Adrenal gland (tissue), 12 donors: Measurements from ENCODE around the gene TTF2. TPM values are rescaled to one million over a fixed set of nuclear protein-coding genes. Genes with fewer than 3 reads are reported as not detected.
"Not testable (repeated sequence)": the region's sequence is repeated elsewhere in the genome, so short reads cannot be mapped to it uniquely, and the experiment has no call there.

Experiments
- DNase-seq, 7 donors: peaks; one replicate each; pipeline ENCODE4 v3.0.0-alpha.2; 2019 to 2020
- H3K27ac ChIP-seq, 5 donors: fragments of 200-600 bp; sonication (generic) in 4 of 5; 1 replicate in 3 of 5; 2 replicates in 2 of 5; pipeline versions ENCODE4 v1.5.1 to v1.8.0; 2016 to 2020; ENCODE audit warnings: mild to moderate bottlenecking in 1 of 5
- H3K27me3 ChIP-seq: fragments of 200-600 bp; 2 replicates; pipeline ENCODE4 v1.8.0; 2021
- H3K36me3 ChIP-seq, 2 donors: fragments of 200-600 bp; replicated peaks in 1 of 2; 1 replicate in 1 of 2; 2 replicates in 1 of 2; pipeline versions ENCODE4 v1.5.1 to v1.8.0; 2018 to 2022
- H3K4me1 ChIP-seq, 2 donors: fragments of 200-600 bp; replicated peaks in 1 of 2; 1 replicate in 1 of 2; 2 replicates in 1 of 2; pipeline versions ENCODE4 v1.5.1 to v1.8.0; 2018 to 2021
- H3K4me3 ChIP-seq, 4 donors: fragments of 200-600 bp; sonication (generic) in 3 of 4; one replicate each; pipeline ENCODE4 v1.5.1; 2016 to 2018
- H3K9me3 ChIP-seq, 3 donors: fragments of 200-600 bp; sonication (generic) in 1 of 3; replicated peaks in 1 of 3; 1 replicate in 2 of 3; 2 replicates in 1 of 3; pipeline versions ENCODE4 v1.5.1 to v1.8.0; 2016 to 2021
- CTCF ChIP-seq, 6 experiments: fragments of 450-650 bp in 4 of 6; fragments of 200-600 bp in 2 of 6; sonication (generic) in 1 of 6; IDR thresholded peaks; 1 replicate in 5 of 6; 2 replicates in 1 of 6; pipeline versions ENCODE4 v1.5.1 to v1.8.0; 2016 to 2021; ENCODE audit warnings: antibody characterized with exemption in 6 of 6, mild to moderate bottlenecking in 2 of 6, moderate library complexity in 1 of 6
- POLR2A ChIP-seq, 2 donors: fragments of 450-650 bp; IDR thresholded peaks; one replicate each; pipeline ENCODE4 v1.6.1; 2017; ENCODE audit warnings: antibody characterized with exemption in 2 of 2, mild to moderate bottlenecking in 2 of 2, moderate library complexity in 1 of 2
- WGBS, 4 donors: extraction: QIAGEN DNeasy Blood & Tissue Kit in 2 of 4; methylation state at CpG; one replicate each; pipeline versions ENCODE4 v1.1.5 to v1.1.7; 2013 to 2017; 5-methylcytosine and 5-hydroxymethylcytosine counted together
- intact Hi-C, 2 donors: fragments of 100-400 bp; cut with DNase I; formaldehyde crosslinking; loops; one replicate each; pipeline versions ENCODE4 v1.14.1 to v1.15.0; 2022 to 2023
- microRNA counts, 2 donors: library from miRNA; unstranded; fragments of <30 nt; microRNA quantifications; one replicate each; lab custom pipeline; 2016
- microRNA-seq, 3 donors: library from miRNA; unstranded; fragments of <30 nt; microRNA quantifications; one replicate each; pipeline ENCODE4, GENCODE V29; 2017 to 2020
- polyA plus RNA-seq, 3 donors: library from polyadenylated mRNA; stranded (reverse); fragments of 200-250 nt in 2 of 3; fragments of 350-450 nt in 1 of 3; fragmentation: Illumina TruSeq in 1 of 3; extraction: RNeasy Lipid Tissue Mini Kit (QIAGEN cat#74804) in 1 of 3; gene quantifications; one replicate each; pipeline ENCODE4 v1.2.3, GENCODE V29; 2013 to 2014
- small RNA-seq, 2 donors: library from RNA; depleted of rRNA; stranded (forward); fragments of <200 nt; gene quantifications; one replicate each; pipeline ENCODE3, GENCODE V24; 2016
- total RNA-seq, 9 donors: library from RNA; depleted of rRNA in 4 of 9; stranded (reverse); fragments of >200 nt in 4 of 9; fragments of 120-200 nt in 1 of 9; fragmentation: NEBNext Ultra II Directional in 1 of 9; extraction: Animal tissue kit (Norgen Biotek cat#: 25700) in 1 of 9; gene quantifications; one replicate each; pipeline versions ENCODE4 v1.1.0 to v1.2.4, GENCODE V29; 2013 to 2023
- donor health status: healthy with polysubstance abuse.
- donor health status: Bipolar disorder and iron deficiency.
- donor health status: DM: yes; HTN: yes; CAD: no.
- donor health status: DM: no; HTN: no; CAD: no.
- donor health status: DM: no; HTN: no; CAD: no.
- donor health status: DM: yes; HTN: yes; CAD: no.

TTF2 gene
- total and polyA plus RNA-seq, 12 donors: 3.5 to 28.2 (median 19.2) TPM

GRCh38 chr1:117150316-117150715, 90.2 kb downstream of the TTF2 start:
- TF ChIP-seq POLR2A (IDR thresholded peaks at IDR 0.05) (no peak), CTCF (IDR thresholded peaks at IDR 0.05) (no peak)
- no peak for DNase-seq
- H3K36me3 ChIP-seq: no peaks in the 10 kb centered on the region
- no peaks in the 10 kb centered on the region for H3K4me1 ChIP-seq
- intact Hi-C loops: no loop called here
- no peak overlapping the region for H3K27ac ChIP-seq
- WGBS, 4 donors: 65 to 77% (median 76%) methylated on average over 2 of the region's 2 CpGs
- no peaks in the 10 kb centered on the region for H3K9me3 ChIP-seq
- H3K4me3 ChIP-seq: no peak overlapping the region
- no peaks in the 10 kb centered on the region for H3K27me3 ChIP-seq

GRCh38 chr1:117151305-117151704, 91.2 kb downstream of the TTF2 start:
- 82 to 97% (median 88%) methylated on average over 5 of the region's 5 CpGs for WGBS, 4 donors
- H3K27ac ChIP-seq, intact Hi-C loops: not testable (repeated sequence)

More at GRCh38 chr1:117151305-117151704, 91.2 kb downstream of the TTF2 start:
- H3K9me3 ChIP-seq, H3K4me3 ChIP-seq, H3K27me3 ChIP-seq, DNase-seq, H3K4me1 ChIP-seq, H3K36me3 ChIP-seq: not testable (repeated sequence)

MicroRNAs within 50 kb of the gene (microRNA counts, 767-probe panel; counts per million panel counts)
- 0 counts per million in 2 donors for microRNA hsa-miR-942 (lab: Ali Mortazavi, UCI)

Small RNA genes lying within 50 kb of the gene (microRNA-seq; reads per million reads assigned to microRNA genes)
- 14.7 to 16.2 (median 14.9) reads per million in 3 donors for gene MIR942

Small RNA genes lying within 50 kb of the gene (small RNA-seq; reads per million reads assigned to genes)
- gene MIR942: 0.71 to 0.75 reads per million in 2 donors

Other genes starting within 250 kb of the TTF2 start
- 100 to 1,000 TPM in 4 of 9 donors, 10 to 100 TPM in 5; 63.8 to 173 (median 72.1) TPM for gene PTGFRN, start 150.4 kb upstream of the TTF2 start, total RNA-seq
- gene PTGFRN, start 150.4 kb upstream of the TTF2 start, polyA plus RNA-seq: 10 to 100 TPM; 63.3 to 68.7 (median 64.6) TPM
- gene CD101, start 58.6 kb upstream of the TTF2 start, total RNA-seq: 1 to 10 TPM in 7 of 9 donors, under 1 TPM in 2; 0.47 to 4.9 (median 1.6) TPM
- gene CD101, start 58.6 kb upstream of the TTF2 start, polyA plus RNA-seq: 1 to 10 TPM; 1.8 to 7.5 (median 6.1) TPM
- 10 to 100 TPM in 2 of 9 donors, 1 to 10 TPM in 6, under 1 TPM in 1; 0.85 to 14.9 (median 4.4) TPM for gene TRIM45, start 61.4 kb downstream of the TTF2 start, total RNA-seq
- 10 to 100 TPM in 2 of 3 donors, 1 to 10 TPM in 1; 3.3 to 44.0 (median 29.9) TPM for gene TRIM45, start 61.4 kb downstream of the TTF2 start, polyA plus RNA-seq
- gene VTCN1, start 150.6 kb downstream of the TTF2 start, total RNA-seq: under 1 TPM in 1 of 9 donors, not detected in 8; 0.11 TPM
- not detected for gene VTCN1, start 150.6 kb downstream of the TTF2 start, polyA plus RNA-seq